CD4-positive, alpha-beta T cell (primary cell): Measurements from ENCODE around the gene PPARD. TPM values are rescaled to one million over a fixed set of nuclear protein-coding genes. Genes with fewer than 3 reads are reported as not detected.
A peak's percentile ranks its signal among the peaks of the same experiment; 100 is the strongest.

Experiments used
- ATAC-seq: fragments of 200-7000 bp; cut with Tn5 transposase; one replicate; pipeline ENCODE4 v1.10.0; 2022; ENCODE audit warnings: mild to moderate bottlenecking; ENCODE audit not compliant: poor library complexity
- CTCF ChIA-PET: fragments of 350-600 bp; sonication (Branson Sonifier 250); formaldehyde crosslinking; loops from one replicate; lab custom pipeline; 2021; ENCODE audit warnings: antibody characterized with exemption, inconsistent platforms; lab: Charles Lee
- POLR2A ChIA-PET: fragments of 350-600 bp; sonication (Branson Sonifier 250); formaldehyde crosslinking; loops from one replicate; lab custom pipeline; 2021; ENCODE audit warnings: antibody characterized with exemption, inconsistent platforms; lab: Charles Lee
- DNase-seq, 14 experiments: peaks; one replicate each; pipeline ENCODE4 v3.0.0-alpha.2; 2013 to 2020; ENCODE audit warnings: mixed read lengths in 2 of 14
- H3K27ac ChIP-seq, 2 donors: one replicate each; pipeline versions ENCODE4 v1.5.1 to v1.7.0; 2013; ENCODE audit warnings: low read length in 2 of 2, low read depth in 1 of 2, mild to moderate bottlenecking in 1 of 2
- H3K27me3 ChIP-seq, 2 experiments: 1 replicate in 1 of 2; 2 replicates in 1 of 2; pipeline versions ENCODE4 v1.6.1 to v1.7.0; 2013; ENCODE audit warnings: low read length in 2 of 2, control low read depth in 1 of 2, mild to moderate bottlenecking in 1 of 2, moderate library complexity in 1 of 2; ENCODE audit not compliant: insufficient read depth in 2 of 2, control insufficient read depth in 1 of 2
- H3K36me3 ChIP-seq: one replicate; pipeline ENCODE4 v1.6.1; 2013; ENCODE audit warnings: low read length, control low read depth; ENCODE audit not compliant: insufficient read depth
- H3K4me1 ChIP-seq: one replicate; pipeline ENCODE4 v1.6.1; 2013; ENCODE audit warnings: low read length, control low read depth; ENCODE audit not compliant: insufficient read depth
- H3K4me3 ChIP-seq: one replicate; pipeline ENCODE4 v1.5.1; 2013; ENCODE audit warnings: mild to moderate bottlenecking, low read length, moderate library complexity
- H3K9me3 ChIP-seq, 2 experiments: 1 replicate in 1 of 2; 2 replicates in 1 of 2; pipeline versions ENCODE4 v1.6.1 to v1.7.0; 2013; ENCODE audit warnings: low read length in 2 of 2, mild to moderate bottlenecking in 2 of 2, control low read depth in 1 of 2, moderate library complexity in 1 of 2; ENCODE audit not compliant: control insufficient read depth in 1 of 2, insufficient read depth in 1 of 2
- H3K27ac Mint-ChIP-seq: one replicate; pipeline ENCODE4 v1.8.0; 2020; ENCODE audit warnings: mixed read lengths
- H3K27me3 Mint-ChIP-seq: one replicate; pipeline ENCODE4 v1.8.0; 2021; ENCODE audit warnings: mixed read lengths
- H3K36me3 Mint-ChIP-seq: one replicate; pipeline ENCODE4 v1.8.0; 2021; ENCODE audit warnings: low read depth, mixed read lengths
- H3K4me1 Mint-ChIP-seq: one replicate; pipeline ENCODE4 v1.8.0; 2021; ENCODE audit warnings: low read depth, mixed read lengths
- H3K4me3 Mint-ChIP-seq: one replicate; pipeline ENCODE4 v1.8.0; 2020; ENCODE audit warnings: mild to moderate bottlenecking, mixed read lengths
- H3K9me3 Mint-ChIP-seq: one replicate; pipeline ENCODE4 v1.8.0; 2020; ENCODE audit warnings: mixed read lengths
- intact Hi-C, 2 experiments: fragments of 100-400 bp; cut with DNase I in 1 of 2; cut with micrococcal nuclease in 1 of 2; formaldehyde crosslinking; loops; one replicate each; pipeline versions ENCODE4 v1.15.1 to v1.9.0; 2023 to 2025; cut with DNase I, micrococcal nuclease
- total RNA-seq, 174 experiments: library from RNA in 2 of 174; stranded (reverse) in 2 of 174; gene quantifications; one replicate each; pipeline ENCODE4 v1.2.3 and lab custom pipeline; 2021 to 2026
- TF ChIP-seq, protein P1 (sequence below): fragments of 200-600 bp; IDR thresholded peaks from one replicate; pipeline ENCODE4 v1.8.0; 2022; ENCODE audit warnings: antibody characterized with exemption, mild to moderate bottlenecking

Gene PPARD
- total RNA-seq, 2 experiments from 2014 or later, result 34.1 to 37.0 TPM

GRCh38 chr6:35297601-35298481 lies 44.5 kb upstream of the PPARD start, which contains the start of gene DEF6:
TSS of gene DEF6 (plus strand) at chr6:35297818. CDS start at chr6:35297857, 39 bp downstream.
- peak within 1 kb of the TSS; percentile 88 to 91 for H3K27ac ChIP-seq
- TF ChIP-seq, protein P1, sequence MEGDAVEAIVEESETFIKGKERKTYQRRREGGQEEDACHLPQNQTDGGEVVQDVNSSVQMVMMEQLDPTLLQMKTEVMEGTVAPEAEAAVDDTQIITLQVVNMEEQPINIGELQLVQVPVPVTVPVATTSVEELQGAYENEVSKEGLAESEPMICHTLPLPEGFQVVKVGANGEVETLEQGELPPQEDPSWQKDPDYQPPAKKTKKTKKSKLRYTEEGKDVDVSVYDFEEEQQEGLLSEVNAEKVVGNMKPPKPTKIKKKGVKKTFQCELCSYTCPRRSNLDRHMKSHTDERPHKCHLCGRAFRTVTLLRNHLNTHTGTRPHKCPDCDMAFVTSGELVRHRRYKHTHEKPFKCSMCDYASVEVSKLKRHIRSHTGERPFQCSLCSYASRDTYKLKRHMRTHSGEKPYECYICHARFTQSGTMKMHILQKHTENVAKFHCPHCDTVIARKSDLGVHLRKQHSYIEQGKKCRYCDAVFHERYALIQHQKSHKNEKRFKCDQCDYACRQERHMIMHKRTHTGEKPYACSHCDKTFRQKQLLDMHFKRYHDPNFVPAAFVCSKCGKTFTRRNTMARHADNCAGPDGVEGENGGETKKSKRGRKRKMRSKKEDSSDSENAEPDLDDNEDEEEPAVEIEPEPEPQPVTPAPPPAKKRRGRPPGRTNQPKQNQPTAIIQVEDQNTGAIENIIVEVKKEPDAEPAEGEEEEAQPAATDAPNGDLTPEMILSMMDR, result peak; percentile 78
- intact Hi-C loops, result loop anchor here (1.0 to 5.0 kb wide), 5 partner anchors 12 to 254 kb away; partner anchors contain the start of genes RPL10A (in 2 of the 2) and PPARD (in 1 of the 2)
- peak within 1 kb of the TSS; percentile 87 for H3K4me3 Mint-ChIP-seq
- no peaks in the 10 kb centered on the region for H3K9me3 ChIP-seq
- H3K36me3 Mint-ChIP-seq, result peaks cover 74% of the 10 kb centered on the region
- CTCF ChIA-PET, result interaction anchor here (0.6 to 7.9 kb wide), 16 partner anchors 13 to 254 kb away, joined by 3 to 75 read pairs (median 5); partner anchors contain the start of genes FANCE, PPARD and RPL10A
- POLR2A ChIA-PET, result interaction anchor here (0.6 to 9.2 kb wide), 13 partner anchors 13 to 254 kb away, joined by 3 to 94 read pairs (median 7); partner anchors contain the start of genes FANCE, PPARD, RPL10A and ZNF76
- H3K4me1 Mint-ChIP-seq, result peaks cover 57% of the 10 kb centered on the region
- no peaks in the 10 kb centered on the region for H3K27me3 Mint-ChIP-seq
- DNase-seq (peak; percentile 82 to 95 (median 88)), ATAC-seq (peak; percentile 73)
- peaks cover 39% of the 10 kb centered on the region for H3K36me3 ChIP-seq
- H3K27me3 ChIP-seq, result no peaks in the 10 kb centered on the region
- H3K9me3 Mint-ChIP-seq, result no peaks in the 10 kb centered on the region
- H3K4me3 ChIP-seq, result peak within 1 kb of the TSS; percentile 81
- peak within 1 kb of the TSS; percentile 96 for H3K27ac Mint-ChIP-seq
- H3K4me1 ChIP-seq, result peaks cover 57% of the 10 kb centered on the region

DNA sequence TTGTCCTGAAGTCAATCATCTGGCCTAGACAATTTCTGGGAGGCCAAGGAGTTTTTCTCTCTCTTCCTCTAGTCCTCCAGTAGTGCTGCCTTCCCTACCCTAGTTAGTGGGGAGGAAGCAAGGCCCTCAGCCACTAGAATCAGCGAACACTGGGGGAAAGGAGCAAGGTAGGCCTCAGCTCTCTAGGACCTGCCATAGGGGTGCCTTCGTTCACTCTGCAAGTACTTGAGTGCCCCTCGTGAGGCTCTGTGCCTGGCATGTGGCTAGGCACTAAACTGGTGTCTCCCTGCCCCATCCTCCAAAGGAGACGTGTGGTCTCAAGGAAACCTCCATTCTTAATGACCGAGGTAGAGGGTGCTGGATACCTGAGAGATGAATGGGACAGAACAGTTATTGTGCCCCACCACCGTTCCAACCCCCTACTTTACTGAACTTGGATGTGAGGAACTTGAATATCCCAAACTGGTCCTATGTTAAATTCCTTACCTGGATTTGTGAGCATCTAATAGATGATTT lies 43.7 kb upstream of the PPARD start:
- Mint-ChIP-seq H3K27me3 (no peaks in the 10 kb centered on the region), H3K36me3 (peaks cover 76% of the 10 kb centered on the region), H3K9me3 (no peaks in the 10 kb centered on the region), H3K4me3 (peak overlapping the region; percentile 87), H3K4me1 (peaks cover 65% of the 10 kb centered on the region), H3K27ac (peak overlapping the region; percentile 96)
- TF ChIP-seq, protein P1, result no peak
- intact Hi-C loops, result loop anchor here (1.0 to 5.0 kb wide), 2 partner anchors 12 to 44 kb away; partner anchors contain the start of gene PPARD (in 1 of the 2)
- peaks cover 32% of the 10 kb centered on the region for H3K36me3 ChIP-seq
- peak overlapping the region; percentile 81 for H3K4me3 ChIP-seq
- H3K27ac ChIP-seq, result peak overlapping the region; percentile 88 to 91
- no peaks in the 10 kb centered on the region for H3K27me3 ChIP-seq
- POLR2A ChIA-PET, result interaction anchor here (0.6 to 9.2 kb wide), 10 partner anchors 12 to 174 kb away, joined by 3 to 94 read pairs (median 6); partner anchors contain the start of genes FANCE, RPL10A and ZNF76
- peaks cover 65% of the 10 kb centered on the region for H3K4me1 ChIP-seq
- H3K9me3 ChIP-seq, result no peaks in the 10 kb centered on the region
- CTCF ChIA-PET, result interaction anchor here (1.0 to 7.9 kb wide), 8 partner anchors 12 to 169 kb away, joined by 3 to 75 read pairs (median 18); partner anchors contain the start of genes FANCE, PPARD and RPL10A
- no peak for ATAC-seq
- DNase-seq, result peak in 6 of 14 experiments; percentile 15 to 46 (median 36)

GRCh38 chr6:35299674-35300073 lies 42.7 kb upstream of the PPARD start:
- TF ChIP-seq, protein P1, result no peak
- Mint-ChIP-seq H3K4me1 (peaks cover 69% of the 10 kb centered on the region), H3K4me3 (peak overlapping the region; percentile 87), H3K27ac (peak overlapping the region; percentile 96), H3K27me3 (no peaks in the 10 kb centered on the region), H3K9me3 (no peaks in the 10 kb centered on the region), H3K36me3 (peaks cover 77% of the 10 kb centered on the region)
- POLR2A ChIA-PET, result interaction anchor here (1.0 to 9.2 kb wide), 3 partner anchors 12 to 173 kb away, joined by 3 to 94 read pairs (median 74); no protein-coding TSS in a partner anchor
- peak in 6 of 14 experiments; percentile 24 to 73 (median 52) for DNase-seq
- Histone ChIP-seq H3K27ac (peak overlapping the region; percentile 88 to 91), H3K27me3 (no peaks in the 10 kb centered on the region), H3K4me3 (peak overlapping the region; percentile 81), H3K36me3 (peaks cover 34% of the 10 kb centered on the region), H3K4me1 (peaks cover 71% of the 10 kb centered on the region), H3K9me3 (no peaks in the 10 kb centered on the region)
- CTCF ChIA-PET, result interaction anchor here (0.7 to 7.9 kb wide), 4 partner anchors 28 to 168 kb away, joined by 3 to 75 read pairs (median 6); partner anchors contain the start of gene FANCE
- intact Hi-C loops, result loop anchor here in 1 of 2 experiments (5.0 kb wide), 1 partner anchor 43 kb away; the partner anchor contains the start of gene PPARD
- ATAC-seq, result no peak
